ENCODE data around the gene RAB18. TPM values are rescaled to one million over a fixed set of nuclear protein-coding genes. Genes with fewer than 3 reads are reported as not detected.
"Not testable (repeated sequence)": the region's sequence is repeated elsewhere in the genome, so short reads cannot be mapped to it uniquely, and the experiment has no call there.

Gene RAB18
- 113 TPM for total RNA-seq
- long read RNA-seq, full-length matches to known transcripts = 99 of 113 reads
- long read RNA-seq, partial matches to known transcripts = 1 of 113 reads
- long read RNA-seq, other reads (novel, unspliced or antisense) = 13 of 113 reads

GRCh38 chr10:27504007-27504807, at the start of gene RAB18:
RAB18 (plus strand) TSS chr10:27504304; CDS start chr10:27504370, 66 bp downstream.
- peak; percentile 99 for DNase-seq (ENCODE audit: low spot score)
- intact Hi-C loops (cut with DNase I) = loop anchor here (5.0 kb wide), 1 partner anchor 262 kb away; the partner anchor contains the start of gene ACBD5

- DNase-seq (ENCODE audit: low spot score) = no peak
- intact Hi-C loops (cut with DNase I) = loop anchor here (10.0 kb wide), 1 partner anchor 790 kb away; no protein-coding TSS in a partner anchor
Observed at GRCh38 chr10:27454837-27455236, 49.3 kb upstream of the RAB18 start.

- no peak for DNase-seq (ENCODE audit: low spot score)
- intact Hi-C loops (cut with DNase I) = loop anchor here (10.0 kb wide), 1 partner anchor 787 kb away; no protein-coding TSS in a partner anchor
Observed at GRCh38 chr10:27457261-27457945, 46.7 kb upstream of the RAB18 start.

- no peak for DNase-seq (ENCODE audit: low spot score)
- intact Hi-C loops (cut with DNase I) = loop anchor here (10.0 kb wide), 1 partner anchor 787 kb away; no protein-coding TSS in a partner anchor
Observed at GRCh38 chr10:27457966-27458365, 46.1 kb upstream of the RAB18 start.

- intact Hi-C loops (cut with DNase I) = no loop called here
- no peak for DNase-seq (ENCODE audit: low spot score)
Observed at GRCh38 chr10:27461312-27461711, 42.8 kb upstream of the RAB18 start.

GRCh38 chr10:27463961-27464360, 40.1 kb upstream of the RAB18 start:
- DNase-seq (ENCODE audit: low spot score) = no peak

GRCh38 chr10:27464993-27465392, 39.1 kb upstream of the RAB18 start:
- no peak for DNase-seq (ENCODE audit: low spot score)
- intact Hi-C loops (cut with DNase I) = no loop called here

More at GRCh38 chr10:27463961-27464360, 40.1 kb upstream of the RAB18 start:
- intact Hi-C loops (cut with DNase I) = no loop called here

- intact Hi-C loops (cut with DNase I); DNase-seq (ENCODE audit: low spot score): not testable (repeated sequence)
Observed at GRCh38 chr10:27465596-27465995, 38.5 kb upstream of the RAB18 start.

- no peak for DNase-seq (ENCODE audit: low spot score)
- intact Hi-C loops (cut with DNase I) = no loop called here
Observed at GRCh38 chr10:27470885-27471284, 33.2 kb upstream of the RAB18 start.

- no peak for DNase-seq (ENCODE audit: low spot score)
- intact Hi-C loops (cut with DNase I) = no loop called here
Observed at GRCh38 chr10:27474741-27475140, 29.4 kb upstream of the RAB18 start.

- no peak for DNase-seq (ENCODE audit: low spot score)
- intact Hi-C loops (cut with DNase I) = no loop called here
Observed at GRCh38 chr10:27479016-27479415, 25.1 kb upstream of the RAB18 start.

GRCh38 chr10:27481486-27481885, 22.6 kb upstream of the RAB18 start:
- DNase-seq (ENCODE audit: low spot score) = no peak
- intact Hi-C loops (cut with DNase I) = no loop called here

- DNase-seq (ENCODE audit: low spot score) = no peak
- intact Hi-C loops (cut with DNase I) = no loop called here
Observed at GRCh38 chr10:27482984-27483956, 20.8 kb upstream of the RAB18 start.

GRCh38 chr10:27485368-27485767, 18.7 kb upstream of the RAB18 start:
- no peak for DNase-seq (ENCODE audit: low spot score)
- intact Hi-C loops (cut with DNase I) = no loop called here

- intact Hi-C loops (cut with DNase I) = no loop called here
- no peak for DNase-seq (ENCODE audit: low spot score)
Observed at GRCh38 chr10:27485986-27486385, 18.1 kb upstream of the RAB18 start.

GRCh38 chr10:27490807-27491206, 13.3 kb upstream of the RAB18 start:
- intact Hi-C loops (cut with DNase I) = no loop called here
- no peak for DNase-seq (ENCODE audit: low spot score)

GRCh38 chr10:27494116-27494805, 9.8 kb upstream of the RAB18 start:
- intact Hi-C loops (cut with DNase I) = no loop called here
- no peak for DNase-seq (ENCODE audit: low spot score)

GRCh38 chr10:27496137-27496536, 8.0 kb upstream of the RAB18 start:
- intact Hi-C loops (cut with DNase I) = no loop called here
- DNase-seq (ENCODE audit: low spot score) = no peak

- intact Hi-C loops (cut with DNase I) = loop anchor here (5.0 kb wide), 1 partner anchor 258 kb away; the partner anchor contains the start of gene ACBD5
Observed at GRCh38 chr10:27500096-27500495, 4.0 kb upstream of the RAB18 start.

More at GRCh38 chr10:27500096-27500495, 4.0 kb upstream of the RAB18 start:
- no peak for DNase-seq (ENCODE audit: low spot score)

Measured in cardiac septum (tissue), 1 donor.